OCI-M2 (cell line): ENCODE results near the gene COL5A1.

ENCODE experiments used
- DNase-seq: peaks from one replicate; lab custom pipeline; 2025; ENCODE audit not compliant: unreplicated experiment; lab: John Stamatoyannopoulos, UW

COL5A1 gene

DNA sequence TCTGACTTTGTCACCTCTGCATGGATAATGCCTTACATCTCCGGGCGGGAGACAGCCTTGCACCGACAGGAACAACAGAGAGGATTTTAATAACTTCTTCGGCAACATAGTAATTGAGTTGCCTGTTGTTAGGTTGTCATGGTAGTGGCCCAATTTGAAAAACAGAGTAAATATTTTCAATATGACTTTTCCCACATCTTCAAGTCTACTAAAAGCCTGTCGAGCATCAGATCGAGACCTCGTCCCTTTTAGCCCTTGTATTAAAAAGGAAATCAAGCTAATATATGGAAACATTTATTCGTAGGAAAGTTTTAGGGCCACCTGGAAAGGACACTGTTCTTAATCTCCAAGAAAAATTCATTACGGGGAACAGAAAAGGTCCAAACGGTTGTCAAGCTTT is 168.2 kb downstream of the COL5A1 start:
- no peak for DNase-seq

DNA sequence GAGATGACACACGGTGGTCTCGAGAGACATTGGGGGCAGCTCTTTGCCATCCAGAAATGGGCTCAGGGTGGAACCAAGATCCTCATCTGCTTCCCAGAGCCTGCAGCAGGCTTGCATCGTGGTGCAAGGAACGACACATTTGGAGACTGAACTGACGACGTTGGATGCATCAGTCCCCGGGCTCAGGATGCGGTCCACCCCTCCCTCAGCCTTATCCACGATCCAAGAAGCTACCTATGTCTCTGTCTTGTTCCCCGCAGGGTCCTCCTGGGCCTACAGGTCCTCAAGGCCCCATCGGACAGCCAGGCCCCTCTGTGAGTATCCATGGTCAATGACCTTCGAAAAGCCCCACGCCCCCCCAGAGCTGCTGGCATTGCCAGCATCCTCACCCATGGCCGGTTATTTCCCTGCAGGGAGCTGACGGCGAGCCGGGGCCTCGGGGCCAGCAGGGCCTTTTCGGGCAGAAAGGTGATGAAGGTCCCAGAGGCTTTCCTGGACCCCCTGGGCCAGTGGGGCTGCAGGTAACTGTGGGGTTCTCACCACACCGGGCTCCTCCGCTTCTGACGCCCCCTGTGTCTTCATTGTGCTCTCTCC is 169.6 kb downstream of the COL5A1 start:
- DNase-seq = no peak

DNA sequence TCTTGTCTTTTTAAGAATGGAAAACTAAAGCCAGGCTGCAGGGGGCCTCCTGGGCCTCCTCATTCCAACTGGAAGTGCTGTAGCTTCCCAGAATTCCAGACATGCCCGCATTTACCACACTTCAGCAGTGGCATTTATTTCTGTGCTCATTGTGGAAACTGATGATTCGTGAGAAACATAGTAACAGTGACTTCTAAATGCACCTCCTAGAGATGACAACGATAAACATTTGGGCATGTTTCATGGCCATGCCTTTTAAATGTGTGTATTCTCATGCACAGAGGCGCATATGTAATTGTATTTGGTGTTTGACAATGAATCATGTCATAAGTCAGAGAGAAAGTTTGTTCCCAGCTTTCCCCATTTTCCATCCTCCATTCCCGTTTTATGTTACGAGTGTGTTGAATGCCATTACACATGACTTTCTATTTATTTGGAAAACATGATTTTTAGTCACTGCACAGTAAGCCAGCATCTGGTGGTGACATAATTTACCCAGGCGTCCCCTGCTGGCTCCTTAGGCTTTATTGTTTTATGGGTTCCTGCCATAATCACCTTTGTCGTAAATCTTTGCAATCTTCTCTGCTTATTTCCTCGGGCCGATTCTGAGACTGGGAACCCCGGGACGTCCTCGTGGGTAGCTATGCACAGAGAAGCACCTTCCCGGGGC is 170.2 kb downstream of the COL5A1 start:
- no peak for DNase-seq

DNA sequence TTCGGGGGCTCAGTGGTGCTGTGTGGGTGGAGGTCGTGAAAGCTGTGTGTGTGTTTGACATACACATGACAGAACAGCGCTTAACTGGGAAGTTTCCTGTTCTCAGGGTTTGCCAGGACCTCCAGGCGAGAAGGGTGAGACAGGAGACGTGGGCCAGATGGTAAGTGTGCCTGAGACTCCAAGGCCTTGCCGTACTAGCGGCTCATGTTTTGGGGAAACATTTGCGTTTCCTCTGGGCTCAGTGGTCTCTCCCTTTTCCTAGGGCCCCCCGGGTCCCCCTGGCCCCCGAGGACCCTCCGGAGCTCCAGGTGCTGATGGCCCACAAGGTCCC is 170.7 kb downstream of the COL5A1 start:
- no peak for DNase-seq

DNA sequence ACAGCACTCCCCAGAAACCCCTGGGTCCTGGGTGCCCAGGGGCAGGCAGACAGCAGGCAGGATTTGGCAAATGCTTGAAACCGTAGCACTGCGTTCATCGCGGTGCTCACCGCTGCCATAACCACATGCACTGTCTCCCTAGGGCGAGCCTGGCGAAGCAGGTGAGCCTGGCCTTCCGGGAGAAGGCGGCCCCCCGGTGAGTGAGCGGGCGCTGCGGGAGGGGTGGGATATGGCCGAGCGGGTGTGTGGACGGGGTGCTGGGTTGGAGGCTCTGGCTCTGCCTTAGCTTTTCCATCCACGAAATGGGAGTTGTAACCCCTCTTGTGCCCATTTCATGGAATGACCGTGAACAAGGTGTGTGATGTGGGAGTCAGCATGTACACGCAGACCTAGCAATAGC is 172.2 kb downstream of the COL5A1 start:
- DNase-seq = no peak

DNA sequence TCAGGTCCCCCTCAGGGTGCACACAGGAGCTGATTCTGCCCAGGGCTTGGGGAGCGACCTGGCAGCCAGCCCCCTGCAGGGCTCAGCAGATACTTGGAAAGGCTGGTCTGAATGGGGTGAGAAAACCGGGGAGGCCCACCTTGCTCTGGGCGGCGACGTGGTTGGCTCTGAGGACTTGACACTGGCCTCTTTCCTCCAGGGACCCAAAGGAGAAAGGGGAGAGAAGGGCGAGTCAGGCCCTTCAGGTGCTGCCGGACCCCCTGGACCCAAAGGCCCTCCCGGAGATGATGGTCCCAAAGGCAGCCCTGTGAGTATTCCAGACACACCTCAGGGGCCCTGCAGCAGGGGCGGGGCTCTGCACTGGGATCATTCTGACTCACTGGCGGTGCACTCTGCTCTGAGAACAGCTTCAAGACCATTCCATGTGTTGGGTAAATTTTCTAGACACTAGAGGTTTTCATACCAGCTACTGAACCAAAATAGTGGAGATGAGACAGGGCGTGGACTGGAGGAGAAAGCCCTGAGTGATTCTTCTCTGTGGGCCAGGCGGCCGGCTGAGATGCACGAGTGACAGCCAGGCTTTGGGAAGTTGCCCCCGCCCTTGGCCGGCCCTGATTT is 173.1 kb downstream of the COL5A1 start:
- DNase-seq = no peak

DNA sequence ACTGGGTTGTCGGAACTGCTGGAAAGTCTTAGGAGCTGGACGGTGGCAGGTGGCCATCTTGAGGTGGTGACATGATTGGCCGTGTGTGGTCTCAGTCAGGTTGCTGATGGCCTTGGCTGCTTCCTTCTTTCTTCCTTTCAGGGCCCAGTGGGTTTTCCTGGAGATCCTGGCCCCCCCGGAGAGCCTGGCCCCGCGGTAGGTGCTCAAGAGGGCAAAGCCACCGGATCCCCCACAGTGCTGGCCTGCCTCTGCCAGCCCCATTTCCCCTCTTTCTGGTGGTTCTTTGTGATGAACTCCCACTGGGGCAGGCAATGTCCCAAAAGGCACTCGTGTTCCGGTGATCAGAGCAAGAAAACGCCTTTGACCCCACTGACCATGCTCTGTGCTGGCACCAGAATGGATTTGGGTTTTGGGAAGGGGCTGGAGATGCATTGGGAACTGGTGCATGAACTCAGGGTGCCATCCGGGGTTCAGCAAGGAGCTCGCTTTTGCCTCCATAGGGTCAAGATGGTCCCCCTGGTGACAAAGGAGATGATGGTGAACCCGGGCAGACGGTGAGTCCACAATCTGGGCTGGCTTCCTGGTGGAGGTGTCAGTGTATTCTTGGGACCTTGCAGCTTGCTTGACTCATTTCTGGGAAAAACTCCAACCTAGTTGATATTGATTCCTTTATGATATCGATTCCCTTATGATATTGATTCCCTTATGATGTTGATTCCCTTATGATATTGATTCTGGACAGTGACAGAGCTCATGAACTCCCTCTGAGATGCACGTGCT is 174.0 kb downstream of the COL5A1 start:
- DNase-seq = no peak

DNA sequence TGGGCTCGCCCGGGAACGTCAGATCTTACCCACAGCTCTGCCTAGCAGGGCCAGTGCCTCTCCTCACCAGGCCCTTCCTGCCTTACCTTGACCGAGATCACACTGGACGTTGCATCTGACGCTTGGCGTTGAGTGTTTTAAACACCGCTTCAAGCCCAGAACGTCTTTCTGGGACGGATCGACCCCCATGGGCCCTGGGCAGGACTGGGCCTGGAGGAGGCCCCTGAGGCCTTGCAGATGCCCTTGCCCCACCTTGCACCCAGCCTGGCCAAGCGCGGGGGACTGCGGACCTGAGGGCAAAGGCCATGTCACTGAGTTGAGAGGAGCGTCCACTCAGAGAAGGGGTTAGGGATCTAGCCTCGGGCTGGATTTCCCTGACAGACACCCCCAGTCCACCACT is 174.7 kb downstream of the COL5A1 start:
- no peak for DNase-seq

DNA sequence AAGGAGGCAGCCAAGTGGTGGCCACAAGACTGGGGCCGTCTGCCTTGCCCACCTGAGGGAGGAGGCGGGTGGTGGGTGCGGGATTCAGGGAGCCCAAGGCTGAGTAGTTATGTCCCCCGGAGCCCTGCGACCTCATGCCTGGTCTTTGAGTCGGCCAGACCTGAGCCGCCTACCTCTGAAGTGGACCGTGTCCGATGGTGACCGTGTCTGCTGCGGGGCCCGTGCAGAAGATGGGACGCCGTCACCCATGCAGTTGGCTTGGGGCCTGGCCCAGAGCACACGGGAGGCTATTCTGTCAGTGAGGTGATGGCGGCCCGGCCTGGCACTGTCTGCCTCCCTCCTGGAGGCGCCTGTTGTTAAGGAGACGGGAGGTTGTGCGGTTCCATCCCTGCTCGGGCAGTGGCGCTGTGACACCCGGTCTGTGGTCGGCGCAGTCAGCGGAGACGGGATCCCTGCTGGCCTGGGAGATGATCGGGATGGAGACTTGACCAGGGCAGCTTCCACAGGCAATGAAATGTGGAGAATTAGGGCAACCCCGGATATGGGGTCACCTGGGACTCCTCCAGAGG is 176.5 kb downstream of the COL5A1 start:
- no peak for DNase-seq

DNA sequence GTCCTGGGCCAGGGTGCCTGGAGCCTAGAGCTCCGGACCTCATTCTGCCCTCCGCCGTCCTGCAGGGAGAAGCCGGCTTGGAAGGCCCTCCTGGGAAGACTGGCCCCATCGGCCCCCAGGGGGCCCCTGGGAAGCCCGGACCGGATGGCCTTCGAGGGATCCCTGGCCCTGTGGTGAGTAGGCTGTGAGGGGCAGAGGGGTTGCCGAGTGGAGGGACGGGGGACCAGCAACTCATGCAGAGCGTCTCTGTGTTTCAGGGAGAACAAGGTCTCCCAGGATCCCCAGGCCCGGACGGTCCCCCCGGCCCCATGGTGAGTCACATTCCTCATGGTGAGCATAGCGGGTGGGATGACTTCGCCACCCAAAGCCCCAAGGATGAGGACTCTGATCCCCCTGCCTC is 177.0 kb downstream of the COL5A1 start:
- no peak for DNase-seq

DNA sequence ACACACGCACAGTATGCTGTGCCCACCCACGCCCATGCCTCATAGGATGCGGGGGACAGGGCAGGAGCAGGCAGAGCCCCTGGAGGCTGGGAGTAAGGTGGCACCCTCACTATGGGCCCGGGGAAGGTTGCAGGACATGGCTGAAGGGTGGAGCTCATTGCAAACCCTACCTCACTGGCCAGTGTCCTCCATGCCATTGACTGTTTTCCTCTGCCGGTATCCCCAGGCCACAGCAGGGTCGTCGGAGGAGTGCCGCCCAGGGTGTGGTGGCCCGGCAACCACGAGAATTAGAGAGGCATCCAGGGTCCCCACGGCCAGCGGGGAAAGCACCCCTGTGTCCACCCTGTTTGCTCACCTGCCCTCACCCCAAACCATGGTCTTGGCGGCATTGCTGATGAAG is 179.3 kb downstream of the COL5A1 start:
- no peak for DNase-seq

DNA sequence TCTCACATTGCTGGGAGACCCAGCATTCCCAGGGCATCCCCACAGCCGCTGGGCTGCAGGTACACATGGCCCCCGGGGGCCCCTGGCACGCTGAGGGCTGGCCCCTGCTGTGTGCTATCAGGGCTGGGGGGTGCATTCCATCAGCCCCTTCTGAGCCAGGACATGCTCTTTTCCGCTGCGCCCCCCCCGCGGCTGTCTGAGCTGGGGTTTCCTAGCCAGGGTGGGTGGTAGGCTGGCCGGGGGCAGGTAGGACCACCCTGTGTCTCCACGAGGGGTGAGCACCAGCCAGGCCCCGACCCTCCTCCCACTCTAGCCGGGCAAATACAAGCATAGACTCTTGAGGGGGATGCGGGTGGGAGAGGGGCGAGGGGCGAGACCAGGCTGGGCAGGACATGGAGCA is 180.9 kb downstream of the COL5A1 start:
- DNase-seq = no peak

DNA sequence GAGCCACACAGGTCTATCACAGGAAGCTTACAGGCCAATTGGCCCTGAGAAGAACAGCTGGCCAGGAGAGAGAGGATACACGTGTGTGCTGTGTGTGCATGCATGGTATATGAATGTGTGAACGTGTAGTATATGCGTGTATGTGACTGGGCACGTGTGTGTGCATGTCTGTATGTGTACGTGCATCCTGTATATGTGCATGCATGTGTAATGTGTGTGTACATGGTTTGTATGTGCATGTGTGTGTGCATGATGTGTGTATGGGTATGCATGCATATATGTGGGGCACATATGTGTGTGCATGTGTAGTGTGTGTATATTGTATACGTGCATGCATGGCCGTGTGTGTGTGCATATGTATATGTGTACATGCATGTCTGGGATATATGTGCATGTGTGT is 182.0 kb downstream of the COL5A1 start:
- no peak for DNase-seq

DNA sequence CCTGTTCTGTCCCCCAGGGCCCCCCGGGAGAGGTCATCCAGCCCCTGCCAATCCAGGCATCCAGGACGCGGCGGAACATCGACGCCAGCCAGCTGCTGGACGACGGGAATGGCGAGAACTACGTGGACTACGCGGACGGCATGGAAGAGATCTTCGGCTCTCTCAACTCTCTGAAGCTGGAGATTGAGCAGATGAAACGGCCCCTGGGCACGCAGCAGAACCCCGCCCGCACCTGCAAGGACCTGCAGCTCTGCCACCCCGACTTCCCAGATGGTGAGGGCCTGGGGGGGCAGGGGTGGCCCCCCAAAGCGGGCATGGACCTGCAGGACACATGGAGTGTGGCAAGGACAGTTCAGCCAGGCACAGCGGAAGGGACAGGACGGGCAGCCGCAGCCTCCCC is 183.0 kb downstream of the COL5A1 start:
- DNase-seq = no peak

DNA sequence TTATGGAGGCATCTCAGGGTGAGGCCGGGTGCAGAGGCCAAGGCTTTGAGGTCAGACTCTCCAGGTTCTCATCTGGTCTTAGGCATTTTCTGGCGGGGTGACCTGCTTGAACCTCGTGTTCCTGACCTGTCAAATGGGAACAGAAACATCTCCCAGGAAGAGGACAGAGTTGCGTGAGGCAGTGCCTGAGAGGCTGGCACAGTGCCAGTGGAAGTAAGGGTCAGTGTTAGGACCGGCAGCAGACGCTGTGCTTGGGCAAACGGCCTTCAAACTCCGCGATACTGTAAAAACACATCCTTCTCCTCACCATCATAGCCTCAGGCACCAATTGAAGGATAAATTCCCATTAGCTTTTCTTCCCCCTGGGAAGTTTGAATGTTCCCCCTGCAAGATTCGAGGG is 183.4 kb downstream of the COL5A1 start:
- DNase-seq = no peak

DNA sequence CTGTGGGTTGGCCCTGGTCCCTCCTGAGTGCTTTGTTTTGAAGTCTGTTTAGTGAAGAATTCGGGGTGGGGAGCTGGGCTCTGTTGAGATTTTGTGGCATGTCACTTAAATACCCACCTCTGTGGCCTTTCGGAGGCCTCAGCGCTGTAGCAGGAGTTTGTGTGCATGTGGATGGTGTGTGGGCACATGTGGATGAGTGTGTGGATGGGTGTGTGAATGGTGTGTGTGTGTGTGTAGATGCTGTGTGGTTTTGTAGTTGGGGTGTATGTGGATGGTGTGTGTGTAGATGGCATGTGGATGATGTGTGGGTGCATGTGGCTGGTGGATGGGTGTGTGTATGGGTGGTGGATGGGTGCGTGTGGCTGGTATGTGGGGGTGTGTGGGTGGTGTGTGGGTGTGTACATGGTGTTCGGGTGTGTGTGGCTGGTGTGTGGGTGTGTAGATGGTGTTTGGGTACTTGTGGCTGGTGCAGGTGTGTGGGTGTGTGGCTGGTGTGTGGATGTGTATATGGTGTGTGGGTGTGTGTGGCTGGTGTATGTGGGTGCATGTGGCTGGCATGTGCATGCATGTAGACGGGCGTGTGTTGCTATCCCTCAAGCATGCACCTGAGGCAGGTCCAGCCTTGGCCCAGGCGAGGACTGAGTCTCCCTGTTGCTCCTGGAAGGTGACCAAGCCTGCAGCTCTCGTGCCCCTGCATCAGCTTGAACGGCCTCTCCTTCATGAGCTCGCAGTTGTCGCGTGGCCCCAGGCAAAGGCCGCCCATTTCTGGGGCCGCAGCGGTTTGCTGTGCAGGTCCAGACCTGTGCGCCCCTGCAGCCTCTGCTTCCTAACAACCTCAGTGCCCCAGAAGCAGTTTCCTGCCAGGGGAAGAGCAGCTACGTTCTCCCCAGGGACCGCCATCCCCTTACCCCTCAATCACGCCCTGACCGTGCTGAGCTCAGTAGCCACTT is 185.0 kb downstream of the COL5A1 start:
- no peak for DNase-seq

DNA sequence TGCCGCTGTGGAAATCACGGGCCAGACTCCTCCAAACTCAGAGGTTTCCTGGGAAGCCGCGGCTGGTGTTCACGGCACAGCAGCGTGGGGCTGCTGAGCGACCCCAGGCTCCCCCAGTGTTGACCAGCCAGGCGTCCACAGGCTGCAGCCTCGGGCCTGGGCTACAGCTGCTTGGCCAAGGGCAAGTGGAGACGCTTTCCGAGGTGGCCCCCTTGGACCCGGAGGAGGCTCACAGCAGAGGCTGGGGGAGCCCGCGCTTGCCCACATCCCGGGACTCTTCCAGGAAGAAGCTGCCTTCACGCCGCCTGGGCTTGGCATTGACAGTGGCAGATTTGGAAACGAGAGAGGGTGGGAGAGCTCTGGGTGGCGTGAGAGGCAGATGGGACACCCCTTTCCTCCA is 186.0 kb downstream of the COL5A1 start:
- no peak for DNase-seq

DNA sequence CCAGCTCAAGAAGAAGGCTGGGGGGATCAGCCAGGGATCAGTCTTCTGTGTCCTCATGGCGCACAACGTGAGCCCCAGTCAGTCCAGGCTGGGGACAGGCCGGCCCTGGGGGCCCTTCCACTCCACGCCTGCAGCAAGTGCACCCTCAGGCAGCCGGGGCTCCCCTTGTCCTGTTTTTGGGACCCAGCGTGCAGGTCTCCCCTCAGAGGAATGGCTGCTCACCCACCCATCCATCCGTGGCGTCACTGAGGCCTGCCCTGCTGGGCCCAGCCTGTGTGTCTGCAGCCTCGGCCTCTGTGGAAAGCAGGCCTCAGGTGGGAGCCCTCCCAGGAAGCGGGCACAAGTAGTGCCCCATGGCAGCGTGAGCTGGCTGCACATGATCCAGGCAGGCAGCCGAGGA is 186.4 kb downstream of the COL5A1 start:
- no peak for DNase-seq

DNA sequence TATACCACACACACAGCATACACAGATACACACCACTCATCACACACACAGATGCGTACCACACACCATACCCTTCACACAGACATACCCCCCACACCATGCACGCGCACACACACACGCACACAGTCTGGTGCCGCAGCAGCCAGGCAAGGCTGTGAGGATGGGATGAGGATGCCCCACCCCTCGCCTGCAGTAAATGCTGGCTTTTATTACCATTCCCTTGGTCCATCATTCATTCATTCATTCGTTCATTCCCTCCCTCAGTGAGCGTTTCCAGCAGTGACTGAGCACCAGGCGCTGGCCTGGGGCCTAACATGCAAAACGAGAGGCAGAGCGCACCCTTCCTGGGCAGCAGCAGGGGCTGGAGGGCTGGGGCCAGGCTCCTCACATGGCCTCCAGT is 187.3 kb downstream of the COL5A1 start:
- DNase-seq = no peak

DNA sequence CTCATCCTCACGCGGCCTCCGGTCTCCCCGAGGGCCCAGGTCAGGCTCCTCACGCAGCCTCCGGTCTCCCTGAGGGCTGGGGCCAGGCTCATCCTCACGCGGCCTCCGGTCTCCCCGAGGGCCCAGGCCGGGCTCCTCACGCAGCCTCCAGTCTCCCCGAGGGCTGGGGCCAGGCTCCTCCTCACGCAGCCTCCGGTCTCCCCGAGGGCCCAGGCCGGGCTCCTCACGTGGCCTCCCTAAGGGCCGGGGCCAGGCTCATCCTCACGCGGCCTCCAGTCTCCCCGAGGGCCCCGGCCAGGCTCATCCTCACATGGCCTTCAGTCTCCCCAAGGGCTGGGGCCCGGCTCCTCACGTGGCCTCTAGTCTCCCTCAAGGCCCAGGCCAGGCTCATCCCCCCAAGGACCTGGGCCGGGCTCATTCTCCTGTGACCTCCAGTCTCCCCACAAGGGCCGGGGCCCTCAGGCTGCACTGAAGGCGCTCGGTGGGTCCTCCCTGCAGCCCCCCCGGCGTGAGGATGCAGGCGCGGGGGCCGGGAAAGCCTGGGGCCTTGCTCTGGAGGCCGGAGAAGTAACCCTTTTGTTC is 187.8 kb downstream of the COL5A1 start:
- DNase-seq = no peak
